HG03432 (cell line): ENCODE measurements around the gene PWWP2B.

ENCODE experiments used
- ATAC-seq: cut with Tn5 transposase; IDR thresholded peaks from one replicate; pipeline ENCODE4 v1.9.1; 2021; ENCODE audit warnings: mild to moderate bottlenecking, moderate library complexity; ENCODE audit not compliant: unreplicated experiment

PWWP2B gene

DNA sequence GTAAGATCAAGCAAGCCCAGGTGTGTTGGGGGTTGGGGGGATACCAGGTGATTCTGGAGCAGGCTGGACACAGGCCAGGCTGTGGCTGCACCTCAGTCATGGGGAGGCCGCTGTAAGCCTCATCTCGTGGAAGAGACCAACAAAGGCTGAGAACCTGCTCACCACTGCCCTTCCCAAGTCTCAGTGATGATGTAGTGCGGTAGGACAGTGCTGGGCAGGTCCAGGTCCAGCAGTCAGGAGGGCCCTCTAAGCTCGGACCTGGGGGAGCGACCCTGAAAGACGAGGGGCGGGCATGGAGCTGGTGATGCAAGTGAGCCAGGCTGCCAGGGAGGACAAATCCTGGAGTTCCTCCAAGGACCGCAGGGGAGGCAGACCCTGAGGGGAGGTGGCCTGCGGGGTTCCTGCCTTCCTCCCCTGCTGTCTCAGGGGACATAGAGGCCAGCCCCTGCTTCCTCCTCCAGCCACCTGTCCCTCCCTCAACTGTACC is 3.3 kb upstream of the PWWP2B start:
- ATAC-seq: no peak

GRCh38 chr10:132394201-132394811 is 2.7 kb upstream of the PWWP2B start:
- ATAC-seq: no peak

DNA sequence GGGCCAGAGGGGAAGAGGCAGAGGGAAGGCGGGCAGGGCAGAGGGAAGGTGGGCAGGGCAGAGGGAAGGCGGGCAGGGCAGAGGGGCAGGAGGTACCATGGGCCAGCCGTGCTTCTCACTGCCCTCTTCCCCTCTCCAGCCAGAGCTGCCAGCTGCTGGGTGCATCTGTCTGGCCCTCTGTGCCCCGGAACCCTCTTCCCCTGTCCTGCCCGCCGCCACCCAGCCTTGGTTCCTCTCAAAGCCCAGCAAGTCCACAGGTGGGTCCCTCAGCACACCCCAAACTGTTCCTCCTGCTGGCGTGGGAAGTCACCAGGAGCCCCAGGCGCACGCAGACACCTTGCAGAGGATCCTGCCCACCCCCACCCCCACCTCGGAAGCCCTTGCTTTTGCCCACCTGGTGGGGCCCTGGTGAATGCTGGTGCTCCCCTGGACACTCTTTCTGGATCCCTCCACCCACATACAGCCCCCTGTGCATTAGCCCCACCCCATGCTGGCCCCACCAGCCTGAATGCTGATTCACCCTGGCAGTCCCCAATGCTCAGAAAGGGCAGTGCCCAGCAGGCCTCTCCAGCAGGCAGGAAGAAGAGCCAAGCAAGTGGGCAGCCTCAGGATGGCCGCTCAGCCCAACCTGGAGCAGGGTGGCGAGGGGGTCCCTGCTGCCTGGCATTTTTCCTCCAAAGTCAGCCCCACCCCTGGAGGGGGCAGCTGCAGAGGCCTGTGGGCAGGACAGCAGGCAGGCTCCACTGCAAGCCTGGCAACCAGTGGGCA is 1.9 kb upstream of the PWWP2B start:
- ATAC-seq: no peak

- peak; percentile 12 for ATAC-seq
These were observed 1.1 kb upstream of the PWWP2B start for GRCh38 chr10:132395704-132396493.

DNA sequence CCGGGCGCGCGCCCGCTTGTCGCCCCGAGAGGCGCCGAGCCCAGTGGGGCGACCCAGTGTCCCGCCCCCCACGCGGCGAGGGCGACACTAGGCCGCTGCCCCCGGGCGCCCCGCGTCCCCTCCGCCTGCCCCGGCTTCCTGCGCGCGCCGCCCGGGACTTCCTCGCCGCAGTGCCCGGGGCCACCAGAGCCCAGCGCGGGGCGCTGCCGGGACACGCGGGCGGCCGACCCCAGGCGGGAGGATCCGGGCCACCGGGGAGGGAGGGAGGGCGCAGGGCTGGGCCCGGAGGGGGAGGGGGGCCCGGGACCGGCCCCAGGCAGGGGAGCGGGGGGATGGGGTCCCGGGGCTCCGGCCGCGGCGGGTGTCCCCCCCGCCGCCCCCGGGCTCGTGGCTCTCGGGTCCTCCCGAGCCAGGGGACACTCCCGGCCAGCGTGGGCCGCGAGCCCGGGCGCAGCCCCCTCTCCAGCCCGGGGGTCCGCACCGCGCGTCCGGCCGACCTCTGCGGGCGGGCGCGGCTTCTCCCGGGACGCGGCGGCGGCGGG is 435 bp upstream of the PWWP2B start:
- peak; percentile 49 for ATAC-seq

- peak; percentile 39 for ATAC-seq
These were observed 918 bp downstream of the PWWP2B start for GRCh38 chr10:132397671-132398565.

GRCh38 chr10:132398566-132398991 is 1.6 kb downstream of the PWWP2B start:
- ATAC-seq: no peak

- no peak for ATAC-seq
These were observed 2.4 kb downstream of the PWWP2B start for GRCh38 chr10:132399117-132400035.

DNA sequence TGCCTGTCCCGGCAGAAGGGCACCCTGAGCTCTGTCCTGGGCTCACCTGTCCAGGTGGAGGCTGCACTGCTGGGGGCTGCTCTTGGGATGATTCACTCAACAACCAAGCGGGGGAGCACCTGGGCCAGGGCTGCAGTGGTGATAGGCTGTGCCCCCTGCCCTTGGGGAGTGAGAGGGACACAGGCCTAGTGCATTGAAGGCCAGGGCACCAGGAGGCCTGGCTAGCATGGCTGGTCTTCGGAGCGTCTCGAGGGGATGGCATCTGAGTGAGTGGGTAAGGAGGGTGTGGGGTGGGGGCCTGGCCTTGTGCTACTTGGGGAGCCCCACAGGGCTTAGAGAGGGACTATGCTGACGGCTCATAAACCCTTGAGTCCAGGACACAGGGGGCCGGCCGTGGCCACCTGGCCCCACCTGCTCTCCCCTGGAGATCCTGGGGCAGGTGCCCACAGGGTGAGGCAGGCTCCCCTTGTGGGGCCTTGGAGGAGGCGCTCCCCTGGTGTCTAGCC is 3.1 kb downstream of the PWWP2B start:
- no peak for ATAC-seq

DNA sequence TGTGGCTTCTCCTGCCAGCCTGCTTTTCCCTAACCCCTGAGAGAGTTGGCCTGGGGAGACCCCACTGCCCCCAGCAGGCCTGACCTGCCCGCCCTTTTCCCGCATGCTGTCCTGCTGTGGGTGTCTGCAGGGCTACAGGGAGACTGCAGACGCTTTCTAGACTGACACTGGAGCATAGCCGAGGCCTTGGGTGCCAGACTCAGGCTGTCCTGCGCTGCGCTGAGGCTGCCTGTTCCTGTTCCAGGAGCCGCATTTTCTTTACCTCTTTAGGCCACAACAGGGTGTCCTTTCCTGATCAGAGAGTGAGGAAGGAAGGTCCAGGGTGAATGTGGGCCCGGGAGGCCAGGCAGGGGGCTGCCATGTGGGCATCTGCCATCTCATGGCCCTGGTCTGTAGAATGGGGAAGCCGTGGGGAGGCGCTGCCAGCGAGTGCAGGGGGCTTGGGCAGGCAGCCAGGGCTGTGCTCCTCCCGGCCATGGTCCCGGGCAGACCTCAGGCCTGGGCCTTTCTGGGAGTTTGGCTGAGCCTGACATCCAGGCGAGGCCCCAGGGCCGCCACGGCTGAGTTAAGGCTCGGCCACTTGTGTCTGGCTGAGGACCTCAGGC is 3.6 kb downstream of the PWWP2B start:
- no peak for ATAC-seq

- no peak for ATAC-seq
These were observed 4.6 kb downstream of the PWWP2B start for GRCh38 chr10:132401401-132402118.

DNA sequence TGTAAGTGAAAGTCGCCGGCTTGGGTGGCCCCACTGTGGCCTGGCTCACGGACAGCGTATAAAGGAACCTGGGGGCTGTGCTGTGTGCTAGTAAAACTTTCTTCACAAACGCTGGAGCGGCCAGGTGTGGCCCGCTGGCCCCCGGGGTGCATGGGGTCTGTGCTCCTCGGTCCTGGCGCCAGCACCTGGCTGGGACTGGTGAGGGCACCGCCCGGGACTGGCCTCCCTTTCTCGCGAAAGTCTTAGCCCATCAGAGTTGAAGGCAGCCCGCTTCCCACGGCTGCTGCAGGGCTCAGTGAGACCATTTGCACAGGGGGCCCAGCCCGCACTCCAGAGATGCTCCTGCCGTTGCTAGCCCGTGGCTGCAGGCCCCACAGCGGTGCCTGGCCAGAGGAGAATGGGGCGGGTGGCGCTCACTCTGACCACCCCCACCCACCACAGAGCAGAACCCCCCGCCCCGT is 5.8 kb downstream of the PWWP2B start:
- no peak for ATAC-seq

GRCh38 chr10:132403511-132404168 is 6.6 kb downstream of the PWWP2B start:
- ATAC-seq: no peak

DNA sequence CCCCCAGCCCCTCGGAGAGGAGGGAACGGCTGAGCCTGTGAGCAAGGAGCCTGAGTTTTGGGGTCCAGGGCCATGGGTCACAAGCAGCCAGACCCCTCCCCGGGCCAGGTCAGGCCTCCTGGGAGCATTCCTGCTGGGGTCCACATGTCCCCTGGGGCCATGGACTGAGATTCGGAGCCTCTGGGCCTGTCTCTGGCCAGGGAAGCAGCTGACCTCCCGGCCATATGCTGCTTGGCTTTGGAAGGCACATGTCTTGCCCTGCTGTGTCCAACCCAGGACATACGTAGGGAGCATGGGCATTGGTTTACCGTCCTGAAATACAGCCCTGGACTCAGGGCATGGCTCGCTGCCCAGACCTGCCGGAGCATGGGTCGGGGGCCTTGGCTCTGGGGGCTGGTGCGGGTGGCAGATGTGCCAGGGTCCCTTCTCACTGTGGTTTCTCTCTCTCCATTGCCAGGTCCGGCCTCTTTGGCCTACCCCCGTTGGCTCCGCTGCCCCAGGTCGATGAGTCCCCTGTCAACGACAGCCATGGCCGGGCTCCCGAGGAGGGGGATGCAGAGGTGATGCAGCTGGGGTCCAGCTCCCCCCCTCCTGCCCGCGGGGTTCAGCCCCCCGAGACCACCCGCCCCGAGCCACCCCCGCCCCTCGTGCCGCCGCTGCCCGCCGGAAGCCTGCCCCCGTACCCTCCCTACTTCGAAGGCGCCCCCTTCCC is 7.3 kb downstream of the PWWP2B start:
- no peak for ATAC-seq

DNA sequence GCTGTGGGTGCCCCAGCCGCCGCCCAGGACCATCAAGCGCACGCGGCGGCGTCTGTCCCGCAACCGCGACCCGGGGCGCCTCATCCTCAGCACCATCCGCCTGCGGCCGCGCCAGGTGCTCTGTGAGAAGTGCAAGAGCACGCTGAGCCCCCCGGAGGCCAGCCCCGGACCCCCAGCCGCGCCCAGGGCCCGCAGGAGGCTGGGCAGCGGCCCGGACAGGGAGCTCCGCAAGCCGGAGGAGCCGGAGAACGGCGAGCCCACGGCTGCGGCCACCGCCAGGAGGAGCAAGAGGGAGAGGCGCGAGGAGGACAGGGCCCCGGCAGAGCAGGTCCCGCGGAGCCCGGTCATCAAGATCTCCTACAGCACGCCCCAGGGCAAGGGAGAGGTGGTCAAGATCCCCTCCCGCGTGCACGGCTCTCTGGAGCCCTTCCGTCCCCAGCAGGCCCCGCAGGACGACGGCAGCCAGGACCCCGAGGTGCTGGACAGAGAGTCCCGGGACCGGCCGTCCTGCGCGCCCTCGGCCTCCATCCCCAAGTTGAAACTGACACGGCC is 8.0 kb downstream of the PWWP2B start:
- ATAC-seq: no peak

GRCh38 chr10:132405463-132405991 is 8.5 kb downstream of the PWWP2B start:
- ATAC-seq: no peak
